H1 (cell line): Measurements from ENCODE around the gene EMX1. TPM values are rescaled to one million over a fixed set of nuclear protein-coding genes. Genes with fewer than 3 reads are reported as not detected.

Source experiments
- ASH2L ChIP-seq: fragments of 200-600, 300-600 bp; sonication (generic); IDR thresholded peaks from one replicate; pipeline ENCODE4 v1.7.1; 2017; ENCODE audit warnings: low read length
- E2F6 ChIP-seq: IDR thresholded peaks from 2 replicates; pipeline ENCODE4 v1.6.1; 2012; ENCODE audit warnings: inconsistent platforms
- GABPA ChIP-seq: IDR thresholded peaks from 2 replicates; pipeline ENCODE4 v1.6.1; 2011; ENCODE audit warnings: mild to moderate bottlenecking, low read length, moderate library complexity, borderline replicate concordance; ENCODE audit not compliant: insufficient read depth
- MAFK ChIP-seq: IDR thresholded peaks from 2 replicates; pipeline ENCODE4 v1.6.1; 2012; ENCODE audit warnings: low read depth, mild to moderate bottlenecking, improper control_type of control experiment, low read length
- RBBP5 ChIP-seq: IDR thresholded peaks from 2 replicates; pipeline ENCODE4 v1.7.1; 2012; ENCODE audit warnings: low read depth, mild to moderate bottlenecking, inconsistent platforms, low read length, moderate library complexity, borderline replicate concordance
- polyA plus RNA-seq, 7 experiments: library from polyadenylated mRNA; depleted of rRNA in 3 of 7; stranded (reverse) in 5 of 7; unstranded in 2 of 7; fragments of >200 nt in 5 of 7; fragments of 200-250 nt in 2 of 7; gene quantifications; 1 replicate in 5 of 7; 2 replicates in 1 of 7; 4 replicates in 1 of 7; pipeline versions ENCODE4 v1.2.1 to v1.2.3, GENCODE V29; 2011 to 2013; ENCODE audit warnings: missing spikeins in 2 of 7, mixed read lengths in 2 of 7
- total RNA-seq: library from RNA; stranded (reverse); fragmentation: NEBNext Ultra II Directional; extraction: Animal tissue kit (Norgen Biotek cat#: 25700); gene quantifications from 2 replicates; pipeline ENCODE4 v1.2.1, GENCODE V29; 2021

EMX1 gene
- total and polyA plus RNA-seq, 2 of the 8 experiments (the other 6 are each of a cell fraction or from before 2014, with no cell fraction given), result 2.4 to 4.9 TPM

- TF ChIP-seq MAFK (no peak), GABPA (no peak), ASH2L (no peak), RBBP5 (no peak), E2F6 (no peak)
These were observed 18.8 kb upstream of the EMX1 start (continued) for GRCh38 chr2:72898585-72898906.
